Gastroesophageal sphincter (tissue), 4 donors: Measurements from ENCODE around the gene MRPS10. TPM values are rescaled to one million over a fixed set of nuclear protein-coding genes. Genes with fewer than 3 reads are reported as not detected.
A peak's percentile ranks its signal among the peaks of the same experiment; 100 is the strongest.
"Not testable (repeated sequence)": the region's sequence is repeated elsewhere in the genome, so short reads cannot be mapped to it uniquely, and the experiment has no call there.

Source experiments
- ATAC-seq: fragments of 150-250 bp; one replicate; pipeline ENCODE4 v1.9.1; 2016; ENCODE audit warnings: mild to moderate bottlenecking, moderate library complexity
- H3K27ac ChIP-seq, 4 donors: fragments of 200-600 bp; sonication (generic) in 3 of 4; 1 replicate in 3 of 4; 2 replicates in 1 of 4; pipeline ENCODE4 v1.5.1; 2016 to 2019
- H3K27me3 ChIP-seq: fragments of 200-600 bp; sonication (generic); one replicate; pipeline ENCODE4 v1.5.1; 2019
- H3K36me3 ChIP-seq, 2 donors: fragments of 200-600 bp; sonication (generic); one replicate each; pipeline ENCODE4 v1.5.1; 2019; ENCODE audit warnings: control low read depth in 1 of 2
- H3K4me1 ChIP-seq, 3 donors: fragments of 200-600 bp; sonication (generic); 1 replicate in 2 of 3; 2 replicates in 1 of 3; pipeline ENCODE4 v1.5.1; 2016 to 2019; ENCODE audit warnings: control low read depth in 2 of 3
- H3K4me3 ChIP-seq, 2 donors: fragments of 200-600 bp; sonication (generic); one replicate each; pipeline ENCODE4 v1.5.1; 2019; ENCODE audit warnings: mild to moderate bottlenecking in 1 of 2, moderate library complexity in 1 of 2
- H3K9me3 ChIP-seq, 3 donors: fragments of 200-600 bp; sonication (generic); one replicate each; pipeline ENCODE4 v1.5.1; 2017 to 2019; ENCODE audit warnings: control low read depth in 2 of 3
- EP300 ChIP-seq: sonication (generic); formaldehyde crosslinking; IDR thresholded peaks from one replicate; pipeline ENCODE4 v1.6.1; 2017; ENCODE audit warnings: antibody characterized with exemption, mild to moderate bottlenecking
- POLR2A ChIP-seq, 2 donors: fragments of 450-650 bp; IDR thresholded peaks; one replicate each; pipeline ENCODE4 v1.6.1; 2017; ENCODE audit warnings: antibody characterized with exemption in 2 of 2, mild to moderate bottlenecking in 2 of 2, moderate library complexity in 1 of 2
- POLR2AphosphoS5 ChIP-seq: sonication (generic); formaldehyde crosslinking; IDR thresholded peaks from one replicate; pipeline ENCODE4 v1.6.1; 2017; ENCODE audit warnings: antibody characterized with exemption
- WGBS, 2 donors: methylation state at CpG; one replicate each; pipeline ENCODE4 v1.1.5; 2018; ENCODE audit warnings: low coverage in 1 of 2; 5-methylcytosine and 5-hydroxymethylcytosine counted together
- total RNA-seq, 4 donors: library from RNA; depleted of rRNA; stranded (reverse); fragments of >200 nt; gene quantifications; one replicate each; pipeline ENCODE4 v1.1.0, GENCODE V29; 2016
- TF ChIP-seq, protein P1 (sequence below), 4 experiments: fragments of 200-600 bp in 2 of 4; fragments of 450-650 bp in 2 of 4; sonication (generic) in 1 of 4; IDR thresholded peaks; one replicate each; pipeline ENCODE4 v1.5.1; 2017 to 2019; ENCODE audit warnings: antibody characterized with exemption in 4 of 4, mild to moderate bottlenecking in 2 of 4, moderate library complexity in 2 of 4

The MRPS10 gene
- total RNA-seq, 4 donors from 2014 or later, result 29.2 to 45.1 (median 34.8) TPM

DNA sequence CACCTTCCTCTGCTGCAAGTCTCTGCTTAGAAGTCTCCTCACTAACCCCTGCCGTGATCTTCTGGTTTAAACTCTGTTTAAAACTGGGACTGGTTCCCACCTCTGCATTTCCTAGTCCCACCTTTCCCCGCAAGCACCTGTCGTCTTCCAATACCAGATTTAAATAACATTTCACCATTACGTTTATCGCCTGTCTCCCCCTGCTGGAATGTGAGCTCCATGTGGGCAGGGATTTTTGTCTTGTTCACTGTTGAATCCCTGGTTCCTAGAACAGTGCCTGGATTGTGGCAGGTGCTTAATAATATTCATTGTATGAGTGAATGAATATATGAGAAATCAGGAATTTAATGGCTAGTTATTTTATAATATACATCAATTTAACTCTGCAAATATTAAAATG, 41.8 kb downstream of the MRPS10 start:
- no peaks in the 10 kb centered on the region for H3K36me3 ChIP-seq
- no peak for ATAC-seq
- peaks cover 0 to 4% (median 0%) of the 10 kb centered on the region in 3 donors for H3K4me1 ChIP-seq
- H3K9me3 ChIP-seq, result no peaks in the 10 kb centered on the region
- 67 to 71% methylated on average over 5 of the region's 5 CpGs for WGBS, 2 donors
- H3K27me3 ChIP-seq, result peaks cover 23% of the 10 kb centered on the region
- no peak overlapping the region for H3K4me3 ChIP-seq
- no peak overlapping the region for H3K27ac ChIP-seq
- TF ChIP-seq POLR2A (IDR thresholded peaks at IDR 0.05) (no peak), EP300 (no peak), POLR2AphosphoS5 (no peak)

DNA sequence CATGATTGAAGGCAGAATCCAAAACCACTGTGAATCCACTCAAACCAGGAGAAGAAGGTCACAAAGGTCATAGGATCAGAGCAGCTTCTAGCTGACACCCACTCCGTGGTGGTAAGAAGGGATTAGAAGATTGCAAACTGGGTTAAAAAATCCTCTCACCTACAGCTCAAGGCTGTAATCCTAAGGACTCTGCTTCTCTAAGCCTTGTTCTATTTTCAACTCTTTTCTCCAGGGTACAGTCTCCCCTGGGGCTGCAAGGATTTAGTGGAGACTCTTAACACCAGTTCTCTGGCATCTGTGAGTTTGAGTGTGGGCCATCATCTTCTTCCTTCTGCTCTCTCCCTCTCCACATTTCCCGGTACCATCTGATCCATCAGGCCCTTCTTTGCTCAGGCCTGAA, 44.6 kb downstream of the MRPS10 start, which contains the start of gene GUCA1A:
Gene GUCA1A (plus strand): TSS at position 264 of the 400 bp plus-strand sequence. CDS start 250 bp downstream, outside the sequence.
- Histone ChIP-seq H3K9me3 (no peaks in the 10 kb centered on the region), H3K4me1 (peaks cover 0 to 4% (median 0%) of the 10 kb centered on the region in 3 donors), H3K36me3 (no peaks in the 10 kb centered on the region), H3K4me3 (no peak within 1 kb of the TSS), H3K27ac (no peak within 1 kb of the TSS), H3K27me3 (peaks cover 7% of the 10 kb centered on the region)
- ATAC-seq, result no peak
- 82 to 100% methylated on average over 1 to 2 of the region's 2 CpGs for WGBS, 2 donors
- TF ChIP-seq POLR2AphosphoS5, result no peak
- TF ChIP-seq POLR2A (IDR thresholded peaks at IDR 0.05), result no peak
- TF ChIP-seq, protein P1, sequence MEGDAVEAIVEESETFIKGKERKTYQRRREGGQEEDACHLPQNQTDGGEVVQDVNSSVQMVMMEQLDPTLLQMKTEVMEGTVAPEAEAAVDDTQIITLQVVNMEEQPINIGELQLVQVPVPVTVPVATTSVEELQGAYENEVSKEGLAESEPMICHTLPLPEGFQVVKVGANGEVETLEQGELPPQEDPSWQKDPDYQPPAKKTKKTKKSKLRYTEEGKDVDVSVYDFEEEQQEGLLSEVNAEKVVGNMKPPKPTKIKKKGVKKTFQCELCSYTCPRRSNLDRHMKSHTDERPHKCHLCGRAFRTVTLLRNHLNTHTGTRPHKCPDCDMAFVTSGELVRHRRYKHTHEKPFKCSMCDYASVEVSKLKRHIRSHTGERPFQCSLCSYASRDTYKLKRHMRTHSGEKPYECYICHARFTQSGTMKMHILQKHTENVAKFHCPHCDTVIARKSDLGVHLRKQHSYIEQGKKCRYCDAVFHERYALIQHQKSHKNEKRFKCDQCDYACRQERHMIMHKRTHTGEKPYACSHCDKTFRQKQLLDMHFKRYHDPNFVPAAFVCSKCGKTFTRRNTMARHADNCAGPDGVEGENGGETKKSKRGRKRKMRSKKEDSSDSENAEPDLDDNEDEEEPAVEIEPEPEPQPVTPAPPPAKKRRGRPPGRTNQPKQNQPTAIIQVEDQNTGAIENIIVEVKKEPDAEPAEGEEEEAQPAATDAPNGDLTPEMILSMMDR (IDR thresholded peaks at IDR 0.05), result no peak
- TF ChIP-seq EP300, result no peak

DNA sequence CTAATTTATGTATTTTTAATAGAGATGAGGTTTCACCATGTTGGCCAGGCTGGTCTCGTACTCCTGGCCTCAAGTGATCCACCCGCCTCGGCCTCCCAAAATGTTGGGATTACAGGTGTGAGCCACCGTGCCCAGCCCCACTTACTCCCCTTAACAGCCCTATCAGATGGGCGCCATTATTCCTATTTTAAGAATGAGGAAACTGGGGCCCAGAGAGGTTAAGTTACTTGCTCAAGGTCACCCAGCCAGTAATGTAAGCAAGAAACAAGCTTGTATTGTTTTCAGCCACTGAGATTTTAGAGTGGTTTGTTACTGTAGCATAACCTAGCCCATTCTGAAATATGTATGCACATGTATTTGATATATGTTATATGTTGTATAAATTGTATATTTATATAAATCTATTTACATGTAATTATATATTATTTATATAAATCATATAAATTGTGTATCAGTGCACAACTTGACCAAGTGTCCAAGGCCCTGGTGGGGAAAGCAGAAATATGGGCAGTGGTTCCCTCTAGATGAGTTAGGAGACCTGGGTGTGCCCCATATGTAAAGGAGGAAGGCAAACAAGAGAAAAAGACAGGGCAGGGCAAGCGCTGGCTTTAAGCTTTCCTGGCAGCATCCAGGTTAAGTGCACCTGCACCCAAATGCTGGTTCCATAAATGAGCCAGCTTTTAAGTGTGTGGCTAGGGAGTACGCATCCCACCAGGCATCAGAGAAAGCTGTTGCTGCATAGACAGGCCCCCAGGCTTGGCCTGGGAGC, 45.7 kb downstream of the MRPS10 start:
- peaks cover 3% of the 10 kb centered on the region for H3K27me3 ChIP-seq
- H3K9me3 ChIP-seq, result no peaks in the 10 kb centered on the region
- no peak for ATAC-seq
- WGBS, 2 donors, result 96 to 100% methylated on average over 3 of the region's 7 CpGs
- no peak overlapping the region for H3K4me3 ChIP-seq
- TF ChIP-seq POLR2AphosphoS5 (no peak), POLR2A (IDR thresholded peaks at IDR 0.05) (no peak), EP300 (no peak)
- H3K27ac ChIP-seq, result no peak overlapping the region
- no peaks in the 10 kb centered on the region for H3K36me3 ChIP-seq
- H3K4me1 ChIP-seq, result no peaks in the 10 kb centered on the region

DNA sequence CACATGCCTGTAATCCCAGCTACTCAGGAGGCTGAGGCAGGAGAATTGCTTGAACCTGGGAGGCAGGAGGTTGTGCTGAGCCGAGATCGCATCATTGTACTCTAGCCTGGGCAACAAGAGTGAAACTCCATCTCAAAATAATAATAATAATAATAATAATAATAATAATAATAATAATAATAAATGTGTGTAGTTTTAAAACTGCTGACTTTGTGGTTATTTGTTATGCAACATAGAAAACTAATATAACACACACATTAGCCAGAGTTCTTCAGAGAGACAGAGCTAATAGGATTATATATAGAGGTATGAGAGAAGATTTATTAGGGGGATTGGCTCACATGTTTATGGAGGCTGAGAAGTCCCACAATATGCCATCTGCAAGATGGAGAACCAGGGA, 47.9 kb downstream of the MRPS10 start:
- ATAC-seq, result not testable (repeated sequence)
- 42% methylated on average over 2 of the region's 2 CpGs; no CpG with 5 or more reads in 1 of the 2 donors for WGBS, 2 donors

DNA sequence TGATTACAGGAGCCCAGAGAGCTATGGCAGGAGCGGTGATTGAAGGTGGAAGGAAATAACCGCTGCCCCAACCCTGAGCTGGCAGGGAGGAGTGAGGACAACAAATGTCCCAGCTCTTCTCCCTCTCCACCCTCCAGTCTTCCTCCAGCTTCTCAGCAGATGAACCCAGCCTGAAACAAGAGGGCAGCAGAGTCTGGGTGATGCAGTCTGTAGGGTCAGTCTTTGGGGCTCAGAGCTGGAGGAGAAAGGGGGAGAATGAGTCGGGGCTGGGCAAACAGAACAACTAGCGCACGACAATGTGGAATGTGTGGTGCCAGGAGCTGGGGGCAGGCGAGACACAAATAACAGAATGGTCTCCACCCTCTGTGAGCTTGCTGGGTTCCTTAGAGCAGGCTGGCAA, 49.0 kb downstream of the MRPS10 start:
- Histone ChIP-seq H3K27me3 (peaks cover 15% of the 10 kb centered on the region), H3K27ac (no peak overlapping the region), H3K36me3 (no peaks in the 10 kb centered on the region), H3K4me3 (no peak overlapping the region), H3K4me1 (no peaks in the 10 kb centered on the region), H3K9me3 (no peaks in the 10 kb centered on the region)
- 43% methylated on average over 5 of the region's 6 CpGs; no CpG with 5 or more reads in 1 of the 2 donors for WGBS, 2 donors
- ATAC-seq, result no peak
- no peak for TF ChIP-seq POLR2A (IDR thresholded peaks at IDR 0.05)
- TF ChIP-seq, protein P1 (IDR thresholded peaks at IDR 0.05), result no peak
- no peak for TF ChIP-seq POLR2AphosphoS5
- TF ChIP-seq EP300, result no peak

More for the DNA sequence above, 47.9 kb downstream of the MRPS10 start:
- H3K27me3 ChIP-seq, result peaks cover 15% of the 10 kb centered on the region
- H3K27ac ChIP-seq, H3K4me3 ChIP-seq, H3K9me3 ChIP-seq, H3K36me3 ChIP-seq, H3K4me1 ChIP-seq: not testable (repeated sequence)

DNA sequence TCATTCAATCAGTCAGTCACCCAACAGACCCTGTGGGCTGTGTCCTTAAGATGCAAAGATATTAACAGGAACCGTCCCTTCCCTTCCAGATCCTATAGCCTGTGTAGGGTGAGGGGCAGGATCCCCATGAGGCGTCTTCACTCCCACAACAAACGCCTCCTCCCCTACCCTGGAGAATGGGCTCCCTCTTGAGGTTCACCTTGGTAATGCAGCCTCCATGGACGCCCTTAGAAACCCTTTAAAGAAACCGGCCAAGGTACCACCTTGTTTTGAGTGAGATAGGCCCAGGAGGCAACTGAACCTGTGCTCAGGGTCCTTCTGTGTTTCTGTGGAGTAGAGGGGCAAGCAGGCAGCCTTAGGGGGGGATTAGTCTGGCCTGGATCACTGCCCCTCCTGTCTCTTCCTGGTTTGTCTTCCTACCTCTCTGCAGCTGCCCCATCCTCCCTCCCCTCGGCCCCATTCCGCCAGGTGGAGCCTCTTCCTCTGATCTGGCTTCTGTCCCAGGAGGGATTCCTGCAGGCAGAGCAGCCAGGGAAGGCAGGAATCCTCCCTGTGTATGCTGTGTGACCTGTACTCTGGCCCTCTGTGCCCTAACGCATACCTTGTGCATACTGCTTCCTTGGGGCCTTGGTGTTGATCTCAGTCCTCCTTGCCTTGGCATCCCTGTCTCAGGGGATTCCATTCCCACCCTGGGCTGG, 51.1 kb downstream of the MRPS10 start:
- no peaks in the 10 kb centered on the region for H3K36me3 ChIP-seq
- TF ChIP-seq, protein P1 (IDR thresholded peaks at IDR 0.05), result peak; percentile 84 to 91 (median 90)
- TF ChIP-seq POLR2AphosphoS5, result no peak
- ATAC-seq, result peak; percentile 67
- no peak overlapping the region for H3K4me3 ChIP-seq
- no peaks in the 10 kb centered on the region for H3K9me3 ChIP-seq
- no peak overlapping the region for H3K27ac ChIP-seq
- 0 to 40% methylated on average over 3 to 5 of the region's 8 CpGs for WGBS, 2 donors
- H3K27me3 ChIP-seq, result peaks cover 17% of the 10 kb centered on the region
- no peaks in the 10 kb centered on the region for H3K4me1 ChIP-seq
